ENCODE results near the gene KIF25. TPM values are rescaled to one million over a fixed set of nuclear protein-coding genes. Genes with fewer than 3 reads are reported as not detected.

KIF25 gene
- polyA plus RNA-seq, 2 donors, result 0.05 to 0.10 TPM

DNA sequence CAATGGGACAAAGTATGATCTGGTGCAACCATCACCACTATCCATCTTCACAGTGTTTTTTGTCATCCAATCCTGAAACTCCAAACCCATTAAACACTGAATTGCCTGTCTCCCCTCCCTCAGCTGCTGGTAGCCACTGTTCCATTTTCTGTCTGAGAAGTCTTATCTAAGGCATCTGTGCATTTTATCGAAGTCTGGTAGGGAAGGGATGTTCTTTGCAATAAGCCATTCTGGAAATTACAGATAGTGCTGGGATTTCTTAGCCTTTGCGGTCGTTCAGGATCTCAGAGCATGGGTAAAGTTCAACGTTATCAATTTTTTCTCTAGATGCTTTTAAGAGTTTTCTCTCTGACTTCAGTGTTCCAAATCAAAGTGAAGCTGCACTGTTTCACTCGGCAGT, 24.1 kb downstream of the KIF25 start:
- Histone ChIP-seq H3K27ac (ENCODE audit: low read depth in 2 of 2, low read length in 1 of 2) (no peak overlapping the region), H3K36me3 (ENCODE audit: control insufficient read depth in 2 of 2, insufficient read depth in 2 of 2, low read length in 1 of 2) (no peaks in the 10 kb centered on the region), H3K27me3 (ENCODE audit: control insufficient read depth in 1 of 2, insufficient read depth in 2 of 2, low read length in 2 of 2) (no peaks in the 10 kb centered on the region), H3K9me3 (ENCODE audit: control insufficient read depth in 2 of 2, insufficient read depth in 1 of 2, low read depth in 1 of 2, low read length in 1 of 2) (no peaks in the 10 kb centered on the region), H3K4me1 (ENCODE audit: control insufficient read depth in 2 of 2, insufficient read depth in 2 of 2, low read length in 1 of 2) (no peaks in the 10 kb centered on the region), H3K4me3 (ENCODE audit: low read depth in 1 of 2, low read length in 2 of 2) (no peak overlapping the region)
- WGBS, 2 donors, result 77 to 81% methylated on average over 5 of the region's 5 CpGs

GRCh38 chr6:168022488-168023321, 25.2 kb downstream of the KIF25 start:
- H3K9me3 ChIP-seq (ENCODE audit: control insufficient read depth in 2 of 2, insufficient read depth in 1 of 2, low read depth in 1 of 2, low read length in 1 of 2), result no peaks in the 10 kb centered on the region

GRCh38 chr6:168024951-168025510, 27.6 kb downstream of the KIF25 start:
- H3K36me3 ChIP-seq (ENCODE audit: control insufficient read depth in 2 of 2, insufficient read depth in 2 of 2, low read length in 1 of 2), result no peaks in the 10 kb centered on the region
- peaks cover 0 to 3% of the 10 kb centered on the region in 2 donors for H3K4me1 ChIP-seq (ENCODE audit: control insufficient read depth in 2 of 2, insufficient read depth in 2 of 2, low read length in 1 of 2)
- H3K9me3 ChIP-seq (ENCODE audit: control insufficient read depth in 2 of 2, insufficient read depth in 1 of 2, low read depth in 1 of 2, low read length in 1 of 2), result no peaks in the 10 kb centered on the region
- no peak overlapping the region for H3K4me3 ChIP-seq (ENCODE audit: low read depth in 1 of 2, low read length in 2 of 2)
- H3K27me3 ChIP-seq (ENCODE audit: control insufficient read depth in 1 of 2, insufficient read depth in 2 of 2, low read length in 2 of 2), result no peaks in the 10 kb centered on the region
- no peak overlapping the region for H3K27ac ChIP-seq (ENCODE audit: low read depth in 2 of 2, low read length in 1 of 2)
- 90 to 92% methylated on average over 18 of the region's 18 CpGs for WGBS, 2 donors

More at GRCh38 chr6:168022488-168023321, 25.2 kb downstream of the KIF25 start:
- WGBS, 2 donors, result 76 to 80% methylated on average over 7 of the region's 7 CpGs
- Histone ChIP-seq H3K27me3 (ENCODE audit: control insufficient read depth in 1 of 2, insufficient read depth in 2 of 2, low read length in 2 of 2) (no peaks in the 10 kb centered on the region), H3K27ac (ENCODE audit: low read depth in 2 of 2, low read length in 1 of 2) (no peak overlapping the region), H3K4me1 (ENCODE audit: control insufficient read depth in 2 of 2, insufficient read depth in 2 of 2, low read length in 1 of 2) (no peaks in the 10 kb centered on the region), H3K36me3 (ENCODE audit: control insufficient read depth in 2 of 2, insufficient read depth in 2 of 2, low read length in 1 of 2) (no peaks in the 10 kb centered on the region), H3K4me3 (ENCODE audit: low read depth in 1 of 2, low read length in 2 of 2) (no peak overlapping the region)

DNA sequence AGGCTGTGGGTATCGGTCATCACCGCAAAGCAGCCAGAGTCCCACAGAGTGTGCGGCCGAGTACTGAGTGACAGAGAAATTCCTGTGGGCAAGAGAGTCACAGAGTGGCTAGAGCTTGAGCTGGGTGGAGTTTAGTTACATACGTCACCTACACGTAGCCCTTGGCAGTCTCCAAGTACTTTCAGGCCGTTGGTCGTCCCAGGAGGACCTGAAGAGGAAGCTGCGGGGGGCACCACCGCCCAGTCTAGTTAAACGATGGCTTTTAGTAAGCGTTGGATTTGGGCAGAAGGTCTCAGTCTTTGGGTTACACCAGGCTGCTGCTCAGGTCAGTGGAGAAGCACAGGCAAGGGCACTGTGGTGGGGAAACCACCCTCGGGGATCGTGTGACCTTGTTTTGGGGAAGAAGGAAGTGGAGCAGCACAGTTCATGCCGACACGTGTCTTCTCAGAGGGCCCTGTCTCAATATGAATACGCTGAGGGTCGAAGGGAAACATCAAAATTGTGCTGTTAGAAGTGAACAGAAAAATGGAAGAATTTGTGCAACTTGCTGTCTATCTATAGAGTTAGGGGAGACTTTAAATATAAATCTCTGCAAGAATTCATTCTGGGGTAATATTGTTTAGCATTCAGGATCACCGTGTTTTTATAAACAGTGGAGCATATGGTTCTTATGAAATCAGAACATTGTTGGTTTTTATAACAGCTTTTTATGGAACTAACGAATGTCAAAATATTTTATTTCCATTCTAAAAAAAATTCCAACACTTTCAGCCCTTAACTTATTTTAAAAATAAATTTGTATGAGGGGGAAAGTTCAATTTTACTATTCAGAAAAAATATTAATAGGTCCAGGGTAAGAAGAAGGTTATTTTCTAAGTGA, 28.6 kb downstream of the KIF25 start:
- Histone ChIP-seq H3K4me3 (ENCODE audit: low read depth in 1 of 2, low read length in 2 of 2) (no peak overlapping the region), H3K36me3 (ENCODE audit: control insufficient read depth in 2 of 2, insufficient read depth in 2 of 2, low read length in 1 of 2) (no peaks in the 10 kb centered on the region), H3K27me3 (ENCODE audit: control insufficient read depth in 1 of 2, insufficient read depth in 2 of 2, low read length in 2 of 2) (no peaks in the 10 kb centered on the region), H3K9me3 (ENCODE audit: control insufficient read depth in 2 of 2, insufficient read depth in 1 of 2, low read depth in 1 of 2, low read length in 1 of 2) (no peaks in the 10 kb centered on the region), H3K4me1 (ENCODE audit: control insufficient read depth in 2 of 2, insufficient read depth in 2 of 2, low read length in 1 of 2) (peaks cover 0 to 3% of the 10 kb centered on the region in 2 donors), H3K27ac (ENCODE audit: low read depth in 2 of 2, low read length in 1 of 2) (no peak overlapping the region)
- 87% methylated on average over 20 of the region's 20 CpGs for WGBS, 2 donors

DNA sequence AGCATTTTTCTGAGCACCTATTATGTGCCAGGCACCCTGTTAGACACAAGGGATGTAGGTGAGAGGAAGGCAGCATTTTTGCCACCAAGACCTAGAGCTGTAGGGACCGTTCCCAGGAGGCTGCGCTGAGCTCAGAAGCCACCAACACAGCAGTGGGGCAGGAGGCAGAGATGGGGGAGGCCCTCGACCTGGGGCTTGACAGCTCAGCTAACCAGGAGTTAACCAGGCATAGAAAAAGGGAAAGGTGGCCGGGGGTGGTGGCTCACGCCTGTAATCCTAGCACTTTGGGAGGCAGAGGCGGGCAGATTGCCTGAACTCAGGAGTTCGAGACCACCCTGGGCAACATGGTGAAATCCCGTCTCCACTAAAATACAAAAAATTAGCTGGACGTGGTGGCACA, 29.5 kb downstream of the KIF25 start:
- Histone ChIP-seq H3K27ac (ENCODE audit: low read depth in 2 of 2, low read length in 1 of 2) (no peak overlapping the region), H3K36me3 (ENCODE audit: control insufficient read depth in 2 of 2, insufficient read depth in 2 of 2, low read length in 1 of 2) (no peaks in the 10 kb centered on the region), H3K4me3 (ENCODE audit: low read depth in 1 of 2, low read length in 2 of 2) (no peak overlapping the region), H3K4me1 (ENCODE audit: control insufficient read depth in 2 of 2, insufficient read depth in 2 of 2, low read length in 1 of 2) (peaks cover 0 to 3% of the 10 kb centered on the region in 2 donors), H3K9me3 (ENCODE audit: control insufficient read depth in 2 of 2, insufficient read depth in 1 of 2, low read depth in 1 of 2, low read length in 1 of 2) (no peaks in the 10 kb centered on the region), H3K27me3 (ENCODE audit: control insufficient read depth in 1 of 2, insufficient read depth in 2 of 2, low read length in 2 of 2) (no peaks in the 10 kb centered on the region)
- 91 to 92% methylated on average over 9 of the region's 9 CpGs for WGBS, 2 donors

DNA sequence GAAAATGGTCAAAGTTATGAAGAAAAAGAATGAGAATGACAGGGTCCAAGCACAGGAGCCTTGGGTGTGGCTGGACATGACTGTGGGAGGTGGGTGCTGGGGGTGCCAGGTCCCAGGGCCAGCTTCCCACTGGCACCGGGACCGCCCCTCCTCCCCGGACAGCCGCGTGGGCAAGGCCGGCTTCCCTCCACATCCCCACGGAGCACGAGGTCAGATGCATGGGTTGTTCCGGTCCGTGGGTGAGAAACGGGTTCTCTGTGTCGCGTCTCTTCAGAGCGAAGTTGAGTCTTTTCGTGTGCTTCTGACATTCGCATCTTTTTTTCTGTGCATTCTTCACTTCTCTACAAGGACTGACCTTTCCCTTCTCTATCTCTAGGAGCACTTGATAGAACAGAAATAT, 30.1 kb downstream of the KIF25 start:
- no peaks in the 10 kb centered on the region for H3K27me3 ChIP-seq (ENCODE audit: control insufficient read depth in 1 of 2, insufficient read depth in 2 of 2, low read length in 2 of 2)
- H3K27ac ChIP-seq (ENCODE audit: low read depth in 2 of 2, low read length in 1 of 2), result no peak overlapping the region
- H3K4me1 ChIP-seq (ENCODE audit: control insufficient read depth in 2 of 2, insufficient read depth in 2 of 2, low read length in 1 of 2), result peaks cover 0 to 3% of the 10 kb centered on the region in 2 donors
- 94 to 96% methylated on average over 14 to 16 of the region's 16 CpGs for WGBS, 2 donors
- H3K9me3 ChIP-seq (ENCODE audit: control insufficient read depth in 2 of 2, insufficient read depth in 1 of 2, low read depth in 1 of 2, low read length in 1 of 2), result no peaks in the 10 kb centered on the region
- no peaks in the 10 kb centered on the region for H3K36me3 ChIP-seq (ENCODE audit: control insufficient read depth in 2 of 2, insufficient read depth in 2 of 2, low read length in 1 of 2)
- H3K4me3 ChIP-seq (ENCODE audit: low read depth in 1 of 2, low read length in 2 of 2), result no peak overlapping the region

GRCh38 chr6:168028181-168028580, 30.7 kb downstream of the KIF25 start:
- H3K36me3 ChIP-seq (ENCODE audit: control insufficient read depth in 2 of 2, insufficient read depth in 2 of 2, low read length in 1 of 2), result no peaks in the 10 kb centered on the region
- H3K27me3 ChIP-seq (ENCODE audit: control insufficient read depth in 1 of 2, insufficient read depth in 2 of 2, low read length in 2 of 2), result no peaks in the 10 kb centered on the region
- 93 to 96% methylated on average over 9 of the region's 9 CpGs for whole genome bisulfite sequencing, 2 donors
- peaks cover 0 to 3% of the 10 kb centered on the region in 2 donors for H3K4me1 ChIP-seq (ENCODE audit: control insufficient read depth in 2 of 2, insufficient read depth in 2 of 2, low read length in 1 of 2)
- H3K9me3 ChIP-seq (ENCODE audit: control insufficient read depth in 2 of 2, insufficient read depth in 1 of 2, low read depth in 1 of 2, low read length in 1 of 2), result no peaks in the 10 kb centered on the region
- H3K4me3 ChIP-seq (ENCODE audit: low read depth in 1 of 2, low read length in 2 of 2), result no peak overlapping the region
- H3K27ac ChIP-seq (ENCODE audit: low read depth in 2 of 2, low read length in 1 of 2), result no peak overlapping the region

GRCh38 chr6:168029459-168030217, 32.2 kb downstream of the KIF25 start:
- H3K36me3 ChIP-seq (ENCODE audit: control insufficient read depth in 2 of 2, insufficient read depth in 2 of 2, low read length in 1 of 2), result no peaks in the 10 kb centered on the region
- H3K4me3 ChIP-seq (ENCODE audit: low read depth in 1 of 2, low read length in 2 of 2), result no peak overlapping the region
- H3K9me3 ChIP-seq (ENCODE audit: control insufficient read depth in 2 of 2, insufficient read depth in 1 of 2, low read depth in 1 of 2, low read length in 1 of 2), result no peaks in the 10 kb centered on the region
- no peak overlapping the region for H3K27ac ChIP-seq (ENCODE audit: low read depth in 2 of 2, low read length in 1 of 2)
- H3K4me1 ChIP-seq (ENCODE audit: control insufficient read depth in 2 of 2, insufficient read depth in 2 of 2, low read length in 1 of 2), result peaks cover 0 to 3% of the 10 kb centered on the region in 2 donors
- no peaks in the 10 kb centered on the region for H3K27me3 ChIP-seq (ENCODE audit: control insufficient read depth in 1 of 2, insufficient read depth in 2 of 2, low read length in 2 of 2)
- WGBS, 2 donors, result 70 to 71% methylated on average over 14 of the region's 14 CpGs

GRCh38 chr6:168030218-168030746, 32.8 kb downstream of the KIF25 start:
- no peaks in the 10 kb centered on the region for H3K27me3 ChIP-seq (ENCODE audit: control insufficient read depth in 1 of 2, insufficient read depth in 2 of 2, low read length in 2 of 2)
- H3K27ac ChIP-seq (ENCODE audit: low read depth in 2 of 2, low read length in 1 of 2), result no peak overlapping the region
- H3K9me3 ChIP-seq (ENCODE audit: control insufficient read depth in 2 of 2, insufficient read depth in 1 of 2, low read depth in 1 of 2, low read length in 1 of 2), result no peaks in the 10 kb centered on the region
- H3K36me3 ChIP-seq (ENCODE audit: control insufficient read depth in 2 of 2, insufficient read depth in 2 of 2, low read length in 1 of 2), result no peaks in the 10 kb centered on the region
- H3K4me3 ChIP-seq (ENCODE audit: low read depth in 1 of 2, low read length in 2 of 2), result no peak overlapping the region
- WGBS, 2 donors, result 76% methylated on average over 5 of the region's 5 CpGs
- peaks cover 0 to 3% of the 10 kb centered on the region in 2 donors for H3K4me1 ChIP-seq (ENCODE audit: control insufficient read depth in 2 of 2, insufficient read depth in 2 of 2, low read length in 1 of 2)

All from esophagus (tissue), 2 donors.